Jurkat, Clone E6-1 (cell line): ENCODE measurements around the gene LSM10.

Experiments used
- DNase-seq: peaks from one replicate; pipeline ENCODE4 v3.0.0-alpha.2; 2011; ENCODE audit warnings: low read depth, low spot score
- H3K4me3 ChIP-seq: 2 replicates; pipeline ENCODE4 v1.5.1; 2011; ENCODE audit warnings: mild to moderate bottlenecking, low read length, control low read depth, moderate library complexity

The LSM10 gene

GRCh38 chr1:36359383-36359782 lies 38.3 kb downstream of the LSM10 start:
- no peak overlapping the region for H3K4me3 ChIP-seq
- no peak for DNase-seq

- H3K4me3 ChIP-seq, result no peak overlapping the region
- no peak for DNase-seq
Measured at GRCh38 chr1:36358514-36359084, 39.1 kb downstream of the LSM10 start.

GRCh38 chr1:36355811-36356210 lies 41.9 kb downstream of the LSM10 start:
- no peak overlapping the region for H3K4me3 ChIP-seq
- DNase-seq, result no peak

GRCh38 chr1:36354486-36354885 lies 43.2 kb downstream of the LSM10 start:
- DNase-seq, result no peak

GRCh38 chr1:36352910-36353878 lies 44.5 kb downstream of the LSM10 start:
- no peak for DNase-seq
- no peak overlapping the region for H3K4me3 ChIP-seq

More at GRCh38 chr1:36354486-36354885, 43.2 kb downstream of the LSM10 start:
- no peak overlapping the region for H3K4me3 ChIP-seq

- no peak overlapping the region for H3K4me3 ChIP-seq
- no peak for DNase-seq
Measured at GRCh38 chr1:36352125-36352909, 45.4 kb downstream of the LSM10 start.

- DNase-seq, result no peak
- no peak overlapping the region for H3K4me3 ChIP-seq
Measured at GRCh38 chr1:36351227-36351977, 46.3 kb downstream of the LSM10 start.

GRCh38 chr1:36350659-36351226 lies 47.0 kb downstream of the LSM10 start:
- DNase-seq, result no peak
- no peak overlapping the region for H3K4me3 ChIP-seq

- DNase-seq, result no peak
- H3K4me3 ChIP-seq, result no peak overlapping the region
Measured at GRCh38 chr1:36349839-36350238, 47.9 kb downstream of the LSM10 start.

- no peak overlapping the region for H3K4me3 ChIP-seq
- DNase-seq, result no peak
Measured at GRCh38 chr1:36349241-36349671, 48.5 kb downstream of the LSM10 start.

GRCh38 chr1:36346741-36347370 lies 50.9 kb downstream of the LSM10 start:
- no peak for DNase-seq
- no peak overlapping the region for H3K4me3 ChIP-seq

GRCh38 chr1:36345353-36345752 lies 52.4 kb downstream of the LSM10 start:
- no peak overlapping the region for H3K4me3 ChIP-seq
- DNase-seq, result no peak

GRCh38 chr1:36344395-36344680 lies 53.4 kb downstream of the LSM10 start:
- no peak for DNase-seq
- H3K4me3 ChIP-seq, result no peak overlapping the region

GRCh38 chr1:36343651-36344394 lies 53.9 kb downstream of the LSM10 start:
- no peak overlapping the region for H3K4me3 ChIP-seq
- no peak for DNase-seq
